Gastroesophageal sphincter (tissue), 4 donors: ENCODE data around the gene LRRC40. TPM values are rescaled to one million over a fixed set of nuclear protein-coding genes. Genes with fewer than 3 reads are reported as not detected.

ENCODE experiments used
- ATAC-seq: fragments of 150-250 bp; one replicate; pipeline ENCODE4 v1.9.1; 2016; ENCODE audit warnings: mild to moderate bottlenecking, moderate library complexity
- H3K27ac ChIP-seq, 4 donors: fragments of 200-600 bp; sonication (generic) in 3 of 4; 1 replicate in 3 of 4; 2 replicates in 1 of 4; pipeline ENCODE4 v1.5.1; 2016 to 2019
- H3K27me3 ChIP-seq: fragments of 200-600 bp; sonication (generic); one replicate; pipeline ENCODE4 v1.5.1; 2019
- H3K36me3 ChIP-seq, 2 donors: fragments of 200-600 bp; sonication (generic); one replicate each; pipeline ENCODE4 v1.5.1; 2019; ENCODE audit warnings: control low read depth in 1 of 2
- H3K4me1 ChIP-seq, 3 donors: fragments of 200-600 bp; sonication (generic); 1 replicate in 2 of 3; 2 replicates in 1 of 3; pipeline ENCODE4 v1.5.1; 2016 to 2019; ENCODE audit warnings: control low read depth in 2 of 3
- H3K4me3 ChIP-seq, 2 donors: fragments of 200-600 bp; sonication (generic); one replicate each; pipeline ENCODE4 v1.5.1; 2019; ENCODE audit warnings: mild to moderate bottlenecking in 1 of 2, moderate library complexity in 1 of 2
- H3K9me3 ChIP-seq, 3 donors: fragments of 200-600 bp; sonication (generic); one replicate each; pipeline ENCODE4 v1.5.1; 2017 to 2019; ENCODE audit warnings: control low read depth in 2 of 3
- EP300 ChIP-seq: sonication (generic); formaldehyde crosslinking; IDR thresholded peaks from one replicate; pipeline ENCODE4 v1.6.1; 2017; ENCODE audit warnings: antibody characterized with exemption, mild to moderate bottlenecking
- POLR2A ChIP-seq, 2 donors: fragments of 450-650 bp; IDR thresholded peaks; one replicate each; pipeline ENCODE4 v1.6.1; 2017; ENCODE audit warnings: antibody characterized with exemption in 2 of 2, mild to moderate bottlenecking in 2 of 2, moderate library complexity in 1 of 2
- POLR2AphosphoS5 ChIP-seq: sonication (generic); formaldehyde crosslinking; IDR thresholded peaks from one replicate; pipeline ENCODE4 v1.6.1; 2017; ENCODE audit warnings: antibody characterized with exemption
- WGBS, 2 donors: methylation state at CpG; one replicate each; pipeline ENCODE4 v1.1.5; 2018; ENCODE audit warnings: low coverage in 1 of 2; 5-methylcytosine and 5-hydroxymethylcytosine counted together
- total RNA-seq, 4 donors: library from RNA; depleted of rRNA; stranded (reverse); fragments of >200 nt; gene quantifications; one replicate each; pipeline ENCODE4 v1.1.0, GENCODE V29; 2016
- TF ChIP-seq, protein P1 (sequence below), 4 experiments: fragments of 200-600 bp in 2 of 4; fragments of 450-650 bp in 2 of 4; sonication (generic) in 1 of 4; IDR thresholded peaks; one replicate each; pipeline ENCODE4 v1.5.1; 2017 to 2019; ENCODE audit warnings: antibody characterized with exemption in 4 of 4, mild to moderate bottlenecking in 2 of 4, moderate library complexity in 2 of 4

Gene LRRC40
- total RNA-seq, 4 donors from 2014 or later: 12.9 to 25.4 (median 18.5) TPM

DNA sequence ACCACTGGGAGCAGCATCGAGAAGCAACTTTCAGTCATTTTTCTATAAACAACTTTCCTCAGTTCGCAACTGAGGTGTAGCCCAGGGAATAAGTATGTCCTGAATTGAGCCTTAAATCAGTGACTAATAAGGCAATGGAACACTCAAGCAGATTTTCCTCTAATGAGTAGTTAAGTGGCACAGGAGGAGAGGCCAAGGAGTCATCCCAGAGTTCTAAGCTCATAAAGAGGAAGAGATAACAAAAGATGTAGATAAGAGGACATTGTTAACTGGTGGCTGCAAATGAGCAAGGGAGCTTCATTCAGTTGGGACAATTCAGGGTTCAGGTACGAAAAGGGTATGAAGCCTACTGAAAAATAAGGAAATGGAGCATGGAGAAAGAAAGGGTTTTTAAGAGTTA, 64.5 kb downstream of the LRRC40 start:
- no peaks in the 10 kb centered on the region for H3K27me3 ChIP-seq
- no peak for TF ChIP-seq EP300
- TF ChIP-seq POLR2A (IDR thresholded peaks at IDR 0.05): no peak
- TF ChIP-seq POLR2AphosphoS5: no peak
- TF ChIP-seq, protein P1, sequence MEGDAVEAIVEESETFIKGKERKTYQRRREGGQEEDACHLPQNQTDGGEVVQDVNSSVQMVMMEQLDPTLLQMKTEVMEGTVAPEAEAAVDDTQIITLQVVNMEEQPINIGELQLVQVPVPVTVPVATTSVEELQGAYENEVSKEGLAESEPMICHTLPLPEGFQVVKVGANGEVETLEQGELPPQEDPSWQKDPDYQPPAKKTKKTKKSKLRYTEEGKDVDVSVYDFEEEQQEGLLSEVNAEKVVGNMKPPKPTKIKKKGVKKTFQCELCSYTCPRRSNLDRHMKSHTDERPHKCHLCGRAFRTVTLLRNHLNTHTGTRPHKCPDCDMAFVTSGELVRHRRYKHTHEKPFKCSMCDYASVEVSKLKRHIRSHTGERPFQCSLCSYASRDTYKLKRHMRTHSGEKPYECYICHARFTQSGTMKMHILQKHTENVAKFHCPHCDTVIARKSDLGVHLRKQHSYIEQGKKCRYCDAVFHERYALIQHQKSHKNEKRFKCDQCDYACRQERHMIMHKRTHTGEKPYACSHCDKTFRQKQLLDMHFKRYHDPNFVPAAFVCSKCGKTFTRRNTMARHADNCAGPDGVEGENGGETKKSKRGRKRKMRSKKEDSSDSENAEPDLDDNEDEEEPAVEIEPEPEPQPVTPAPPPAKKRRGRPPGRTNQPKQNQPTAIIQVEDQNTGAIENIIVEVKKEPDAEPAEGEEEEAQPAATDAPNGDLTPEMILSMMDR (IDR thresholded peaks at IDR 0.05): no peak
- H3K36me3 ChIP-seq: peaks cover 0 to 20% of the 10 kb centered on the region in 2 donors
- peak overlapping the region; percentile 23 to 42 (median 31) for H3K27ac ChIP-seq
- WGBS, 2 donors: 29 to 36% methylated on average over 3 of the region's 3 CpGs
- no peak for ATAC-seq
- H3K4me3 ChIP-seq: no peak overlapping the region
- no peaks in the 10 kb centered on the region for H3K9me3 ChIP-seq
- H3K4me1 ChIP-seq: peaks cover 7 to 34% (median 13%) of the 10 kb centered on the region in 3 donors

DNA sequence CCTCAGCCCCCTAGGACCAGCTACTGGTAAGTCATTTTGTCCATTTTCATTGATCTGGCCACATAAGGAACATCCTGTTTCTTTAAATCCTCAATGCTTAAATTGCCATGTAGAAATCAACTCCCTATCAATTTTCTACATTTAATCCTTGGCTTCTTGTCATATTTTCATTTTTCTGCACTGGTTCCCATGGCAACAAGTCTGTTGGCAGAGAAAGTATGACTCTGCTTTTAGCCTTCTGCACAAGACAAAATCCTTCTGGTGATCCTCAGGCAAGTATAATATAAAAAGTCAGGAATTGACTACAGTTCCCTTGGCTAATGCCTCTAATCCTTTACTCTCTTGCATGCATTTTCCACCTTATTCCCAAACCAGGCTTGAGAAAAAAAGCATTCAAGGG, 65.0 kb downstream of the LRRC40 start:
- TF ChIP-seq EP300 (no peak), POLR2A (IDR thresholded peaks at IDR 0.05) (no peak), POLR2AphosphoS5 (no peak)
- TF ChIP-seq, protein P1 (IDR thresholded peaks at IDR 0.05): no peak
- peak overlapping the region in 3 of 4 donors; percentile 23 to 42 (median 34) for H3K27ac ChIP-seq
- H3K9me3 ChIP-seq: no peaks in the 10 kb centered on the region
- H3K36me3 ChIP-seq: peaks cover 0 to 15% of the 10 kb centered on the region in 2 donors
- no peaks in the 10 kb centered on the region for H3K27me3 ChIP-seq
- peaks cover 7 to 34% (median 13%) of the 10 kb centered on the region in 3 donors for H3K4me1 ChIP-seq
- H3K4me3 ChIP-seq: no peak overlapping the region
- peak; percentile 51 for ATAC-seq

DNA sequence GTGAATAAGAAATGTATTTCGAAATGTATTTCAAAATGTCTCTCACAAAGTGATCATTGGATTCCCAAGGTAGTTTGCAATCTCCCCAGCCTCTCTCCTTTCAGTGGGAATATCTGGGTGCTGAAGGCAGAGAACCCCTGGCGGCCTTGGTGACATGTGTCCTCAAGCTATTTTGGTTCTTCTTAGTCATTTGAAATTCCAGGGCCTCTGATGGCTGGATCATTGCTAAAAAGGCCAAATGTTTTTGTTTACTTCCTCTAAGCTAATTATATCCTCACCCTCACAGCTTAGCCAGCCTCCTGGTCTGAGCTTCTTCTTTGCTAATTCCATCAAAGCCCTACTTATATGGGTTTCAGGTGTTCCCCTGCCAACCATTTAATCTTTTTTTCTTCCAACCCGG, 71.2 kb downstream of the LRRC40 start:
- no peak overlapping the region for H3K4me3 ChIP-seq
- peaks cover 0 to 8% (median 0%) of the 10 kb centered on the region in 3 donors for H3K4me1 ChIP-seq
- no peak overlapping the region for H3K27ac ChIP-seq
- H3K27me3 ChIP-seq: no peaks in the 10 kb centered on the region
- ATAC-seq: no peak
- no peaks in the 10 kb centered on the region for H3K9me3 ChIP-seq
- WGBS, 2 donors: 79 to 84% methylated on average over 3 of the region's 3 CpGs
- TF ChIP-seq POLR2AphosphoS5: no peak
- TF ChIP-seq, protein P1 (IDR thresholded peaks at IDR 0.05): no peak
- no peak for TF ChIP-seq POLR2A (IDR thresholded peaks at IDR 0.05)
- no peak for TF ChIP-seq EP300
- no peaks in the 10 kb centered on the region for H3K36me3 ChIP-seq

DNA sequence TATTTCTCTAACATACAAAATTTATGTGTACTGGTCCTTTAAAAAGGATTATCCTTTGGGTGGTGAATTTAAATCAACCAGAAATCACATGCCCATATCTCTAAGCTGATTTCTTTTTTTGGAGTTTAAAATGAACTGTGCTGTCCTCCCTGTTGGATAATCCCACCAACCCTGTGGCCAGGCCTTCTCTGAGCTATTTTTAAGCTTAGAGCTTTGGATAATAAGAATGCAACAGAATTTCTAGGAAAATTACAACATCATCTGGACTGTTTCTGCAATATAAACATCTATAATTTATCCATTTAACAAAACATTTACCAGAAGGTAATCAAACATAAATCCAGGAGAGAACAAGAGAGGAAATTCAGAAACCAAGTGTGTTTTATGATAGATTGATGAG, 88.3 kb downstream of the LRRC40 start:
- Histone ChIP-seq H3K9me3 (no peaks in the 10 kb centered on the region), H3K4me3 (no peak overlapping the region), H3K27me3 (no peaks in the 10 kb centered on the region), H3K4me1 (no peaks in the 10 kb centered on the region), H3K36me3 (no peaks in the 10 kb centered on the region), H3K27ac (no peak overlapping the region)
- ATAC-seq: no peak
- no peak for TF ChIP-seq POLR2A (IDR thresholded peaks at IDR 0.05)

DNA sequence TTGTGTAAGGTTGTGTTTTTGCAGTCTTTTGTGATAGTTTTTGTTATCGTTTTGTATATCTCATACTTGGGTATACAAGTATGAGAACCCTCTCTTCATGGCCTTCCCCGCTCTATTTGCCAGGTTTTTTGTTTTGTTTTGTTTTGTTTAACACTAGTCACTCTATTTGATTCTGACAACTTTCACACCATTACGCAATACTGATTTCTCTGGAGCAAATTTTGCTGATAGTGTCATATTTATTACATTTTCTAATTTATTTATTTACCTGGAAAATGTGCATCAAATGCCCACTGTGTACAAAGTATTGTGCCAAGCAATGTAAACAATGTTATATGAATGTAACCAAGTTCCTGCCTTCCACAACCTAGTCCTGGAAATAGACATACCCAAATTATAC, 90.1 kb downstream of the LRRC40 start:
- WGBS, 2 donors: 92 to 100% methylated on average over 3 of the region's 3 CpGs
- Histone ChIP-seq H3K27me3 (no peaks in the 10 kb centered on the region), H3K4me1 (no peaks in the 10 kb centered on the region), H3K4me3 (no peak overlapping the region), H3K36me3 (no peaks in the 10 kb centered on the region), H3K9me3 (no peaks in the 10 kb centered on the region), H3K27ac (no peak overlapping the region)
- no peak for ATAC-seq
- no peak for TF ChIP-seq POLR2AphosphoS5
- TF ChIP-seq, protein P1 (IDR thresholded peaks at IDR 0.05): no peak
- TF ChIP-seq POLR2A (IDR thresholded peaks at IDR 0.05): no peak
- no peak for TF ChIP-seq EP300
